ENCODE data around the gene BDNF. TPM values are rescaled to one million over a fixed set of nuclear protein-coding genes. Genes with fewer than 3 reads are reported as not detected.

Gene BDNF
- total RNA-seq, 1 experiment from 2014 or later = 0.36 TPM

GRCh38 chr11:27707676-27708075, 7.4 kb upstream of the BDNF start:
- H3K27me3 ChIP-seq (ENCODE audit: control insufficient read depth, insufficient read depth, low read length) = peaks cover 3% of the 10 kb centered on the region
- no peaks in the 10 kb centered on the region for H3K4me1 ChIP-seq (ENCODE audit: control insufficient read depth, insufficient read depth, low read length)
- ChIA-PET CTCF (no interaction called here), POLR2A (no interaction called here)
- H3K36me3 ChIP-seq (ENCODE audit: control insufficient read depth, insufficient read depth, low read length) = no peaks in the 10 kb centered on the region
- in situ Hi-C loops (cut with HindIII; ENCODE audit: low pct_unique_long_range_greater_than_20kb, low sequenced_read_pairs) (loop anchor here (25.0 kb wide), 1 partner anchor 405 kb away; the partner anchor contains the start of genes KIF18A and METTL15), intact Hi-C loops (cut with micrococcal nuclease; ENCODE audit: unreplicated experiment) (no loop called here)
- no TSS peak for BruUV-seq (replicated peaks)
- ATAC-seq (no peak), DNase-seq (ENCODE audit: low read depth, low spot score) (no peak)
- no peak overlapping the region for H3K27ac ChIP-seq (ENCODE audit: low read length)
- no peak overlapping the region for H3K4me3 ChIP-seq (ENCODE audit: low read depth in 2 of 2, low read length in 2 of 2)
- no peaks in the 10 kb centered on the region for H3K9me3 ChIP-seq (ENCODE audit: control insufficient read depth, insufficient read depth, low read depth, low read length)
- TF ChIP-seq REST (IDR thresholded peaks at IDR 0.05; ENCODE audit: insufficient read depth in 1 of 2, low read depth in 2 of 2, low read length in 1 of 2) (no peak), SIN3A (IDR thresholded peaks at IDR 0.05; ENCODE audit: borderline replicate concordance, insufficient read depth, low read depth, low read length) (no peak), POLR2AphosphoS5 (IDR thresholded peaks at IDR 0.05; ENCODE audit: low read depth, low read length) (no peak), TCF7L2 (IDR thresholded peaks at IDR 0.05; ENCODE audit: low read depth, low read length) (no peak), CTCF (IDR thresholded peaks at IDR 0.05) (no peak)

- Histone ChIP-seq H3K4me3 (ENCODE audit: low read depth in 2 of 2, low read length in 2 of 2) (no peak overlapping the region), H3K27me3 (ENCODE audit: control insufficient read depth, insufficient read depth, low read length) (peaks cover 14% of the 10 kb centered on the region), H3K27ac (ENCODE audit: low read length) (no peak overlapping the region), H3K36me3 (ENCODE audit: control insufficient read depth, insufficient read depth, low read length) (no peaks in the 10 kb centered on the region; the same call in 1 of the 2 replicates), H3K4me1 (ENCODE audit: control insufficient read depth, insufficient read depth, low read length) (peaks cover 6% of the 10 kb centered on the region), H3K9me3 (ENCODE audit: control insufficient read depth, insufficient read depth, low read depth, low read length) (no peaks in the 10 kb centered on the region)
- in situ Hi-C loops (cut with HindIII; ENCODE audit: low pct_unique_long_range_greater_than_20kb, low sequenced_read_pairs) = loop anchor here (25.0 kb wide), 1 partner anchor 406 kb away; the partner anchor contains the start of genes KIF18A and METTL15
- TF ChIP-seq POLR2AphosphoS5 (IDR thresholded peaks at IDR 0.05; ENCODE audit: low read depth, low read length) = no peak
- no peak for TF ChIP-seq SIN3A (IDR thresholded peaks at IDR 0.05; ENCODE audit: borderline replicate concordance, insufficient read depth, low read depth, low read length)
- TF ChIP-seq CTCF (IDR thresholded peaks at IDR 0.05) = peak; percentile 84
- TF ChIP-seq REST (IDR thresholded peaks at IDR 0.05; ENCODE audit: insufficient read depth in 1 of 2, low read depth in 2 of 2, low read length in 1 of 2) = no peak
- intact Hi-C loops (cut with micrococcal nuclease; ENCODE audit: unreplicated experiment) = no loop called here
- ChIA-PET POLR2A (no interaction called here), CTCF (no interaction called here)
- no TSS peak for BruUV-seq (replicated peaks)
- no peak for DNase-seq (ENCODE audit: low read depth, low spot score)
- ATAC-seq = no peak
Observed at GRCh38 chr11:27705873-27706820, 5.9 kb upstream of the BDNF start.

Measured in Panc1 (cell line).